Measurements from ENCODE around the gene SLC4A4. TPM values are rescaled to one million over a fixed set of nuclear protein-coding genes. Genes with fewer than 3 reads are reported as not detected.

SLC4A4 gene
- total and polyA plus RNA-seq, 7 donors, result 3.0 to 21.3 (median 4.8) TPM

- Histone ChIP-seq H3K9me3 (peaks cover 0 to 4% (median 0%) of the 10 kb centered on the region in 4 donors), H3K27me3 (no peaks in the 10 kb centered on the region), H3K36me3 (no peaks in the 10 kb centered on the region), H3K4me3 (no peak overlapping the region), H3K27ac (no peak overlapping the region), H3K4me1 (no peaks in the 10 kb centered on the region)
- TF ChIP-seq CTCF (IDR thresholded peaks at IDR 0.05) (no peak), POLR2A (IDR thresholded peaks at IDR 0.05) (no peak), EP300 (IDR thresholded peaks at IDR 0.05) (no peak), POLR2AphosphoS5 (IDR thresholded peaks at IDR 0.05) (no peak)
- no peak for DNase-seq
- WGBS, 2 donors, result 96% methylated on average over 2 of the region's 2 CpGs
- intact Hi-C loops (cut with DNase I), result no loop called here
Measured at GRCh38 chr4:71609167-71609566, 270.3 kb downstream of the SLC4A4 start.

DNA sequence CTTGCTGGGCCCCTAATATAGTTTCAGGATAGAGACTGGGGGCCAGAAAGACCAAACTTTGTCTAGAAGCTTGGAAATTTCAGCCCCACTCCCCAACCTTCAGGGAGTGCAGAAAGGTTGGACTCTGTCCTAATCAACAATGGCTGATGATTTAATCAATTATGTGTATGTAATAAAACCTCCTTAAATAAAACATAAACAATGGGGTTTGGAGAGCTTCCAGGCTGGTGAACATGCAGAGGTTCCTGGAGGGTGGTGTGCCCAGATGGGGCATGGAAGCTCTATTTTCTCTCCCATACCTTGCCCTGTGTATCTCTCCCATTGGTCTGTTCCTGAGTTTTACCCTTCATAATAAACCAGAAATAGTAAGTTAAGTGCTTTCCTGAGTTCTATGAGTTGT, 270.8 kb downstream of the SLC4A4 start:
- Histone ChIP-seq H3K9me3 (peaks cover 0 to 4% (median 0%) of the 10 kb centered on the region in 4 donors), H3K4me3 (no peak overlapping the region), H3K4me1 (no peaks in the 10 kb centered on the region), H3K27me3 (no peaks in the 10 kb centered on the region), H3K36me3 (no peaks in the 10 kb centered on the region), H3K27ac (no peak overlapping the region)
- intact Hi-C loops (cut with DNase I), result no loop called here
- DNase-seq, result no peak
- TF ChIP-seq CTCF (IDR thresholded peaks at IDR 0.05) (no peak), POLR2A (IDR thresholded peaks at IDR 0.05) (no peak), EP300 (IDR thresholded peaks at IDR 0.05) (no peak), POLR2AphosphoS5 (IDR thresholded peaks at IDR 0.05) (no peak)

DNA sequence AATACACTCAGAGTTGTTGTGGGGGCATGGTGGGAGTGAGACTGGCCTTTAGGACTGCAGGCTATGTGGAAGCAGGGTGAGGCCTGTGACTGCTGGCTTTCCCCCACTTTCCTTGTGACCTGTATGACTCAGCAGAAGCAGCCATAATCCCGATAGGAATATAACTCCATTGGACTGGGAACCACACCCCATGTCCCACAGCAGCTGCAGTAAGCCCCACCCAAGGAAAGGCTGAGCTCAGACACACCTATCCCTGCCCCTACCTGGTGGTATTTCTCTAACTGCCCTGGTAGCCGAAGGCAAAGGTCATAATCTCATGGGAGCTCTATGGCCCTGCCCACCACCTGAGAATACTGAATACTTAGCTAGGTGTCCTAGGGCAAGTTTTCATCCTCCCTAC, 275.8 kb downstream of the SLC4A4 start:
- no peak for DNase-seq
- Histone ChIP-seq H3K4me3 (no peak overlapping the region), H3K36me3 (no peaks in the 10 kb centered on the region), H3K4me1 (no peaks in the 10 kb centered on the region), H3K9me3 (no peaks in the 10 kb centered on the region), H3K27me3 (no peaks in the 10 kb centered on the region), H3K27ac (no peak overlapping the region)
- WGBS, 2 donors, result 14 to 65% methylated on average over 2 of the region's 2 CpGs
- intact Hi-C loops (cut with DNase I), result no loop called here
- TF ChIP-seq POLR2AphosphoS5 (IDR thresholded peaks at IDR 0.05) (no peak), POLR2A (IDR thresholded peaks at IDR 0.05) (no peak), CTCF (IDR thresholded peaks at IDR 0.05) (no peak)

DNA sequence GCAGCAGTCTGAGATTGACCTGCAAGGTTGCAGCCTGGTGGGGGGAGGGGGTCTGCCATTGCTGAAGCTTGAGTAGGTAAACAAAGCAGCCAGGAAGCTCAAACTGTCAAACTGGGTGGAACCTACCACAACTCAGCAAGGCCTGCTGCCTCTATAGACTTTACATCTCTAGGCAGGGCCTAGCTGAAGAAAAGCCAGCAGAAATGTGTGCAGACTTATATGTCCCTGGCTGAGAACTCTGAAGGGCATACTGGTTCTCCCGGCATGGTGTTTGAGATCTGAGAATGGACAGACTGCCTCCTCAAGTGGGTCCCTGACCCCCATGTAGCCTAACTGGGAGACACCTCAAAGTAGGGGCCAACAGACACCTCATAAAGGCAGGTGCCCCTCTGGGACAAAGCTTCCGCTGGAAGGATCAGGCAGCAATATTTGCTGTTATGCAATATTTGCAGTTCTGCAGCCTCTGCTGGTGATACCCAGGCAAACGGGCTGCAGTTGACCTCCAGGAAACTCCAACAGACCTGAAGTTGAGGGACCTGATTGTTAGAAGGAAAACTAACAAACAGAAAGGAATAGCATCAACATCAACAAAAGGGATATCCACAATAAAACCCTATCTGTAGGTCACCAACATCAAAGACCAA, 277.5 kb downstream of the SLC4A4 start:
- Histone ChIP-seq H3K27ac (no peak overlapping the region), H3K9me3 (peaks cover 0 to 4% (median 0%) of the 10 kb centered on the region in 4 donors), H3K4me1 (no peaks in the 10 kb centered on the region), H3K27me3 (no peaks in the 10 kb centered on the region), H3K4me3 (no peak overlapping the region), H3K36me3 (no peaks in the 10 kb centered on the region)
- TF ChIP-seq POLR2A (IDR thresholded peaks at IDR 0.05) (no peak), EP300 (IDR thresholded peaks at IDR 0.05) (no peak), POLR2AphosphoS5 (IDR thresholded peaks at IDR 0.05) (no peak), CTCF (IDR thresholded peaks at IDR 0.05) (no peak)
- 88% methylated on average over 3 of the region's 3 CpGs for WGBS, 2 donors
- no peak for DNase-seq
- intact Hi-C loops (cut with DNase I), result no loop called here

Data from sigmoid colon (tissue), 7 donors.